Adrenal gland (tissue), 12 donors: Measurements from ENCODE around the gene COL18A1. TPM values are rescaled to one million over a fixed set of nuclear protein-coding genes. Genes with fewer than 3 reads are reported as not detected.
A peak's percentile ranks its signal among the peaks of the same experiment; 100 is the strongest.

Experiments used
- DNase-seq, 7 donors: peaks; one replicate each; pipeline ENCODE4 v3.0.0-alpha.2; 2019 to 2020
- H3K27ac ChIP-seq, 5 donors: fragments of 200-600 bp; sonication (generic) in 4 of 5; 1 replicate in 3 of 5; 2 replicates in 2 of 5; pipeline versions ENCODE4 v1.5.1 to v1.8.0; 2016 to 2020; ENCODE audit warnings: mild to moderate bottlenecking in 1 of 5
- H3K27me3 ChIP-seq: fragments of 200-600 bp; 2 replicates; pipeline ENCODE4 v1.8.0; 2021
- H3K36me3 ChIP-seq, 2 donors: fragments of 200-600 bp; replicated peaks in 1 of 2; 1 replicate in 1 of 2; 2 replicates in 1 of 2; pipeline versions ENCODE4 v1.5.1 to v1.8.0; 2018 to 2022
- H3K4me1 ChIP-seq, 2 donors: fragments of 200-600 bp; replicated peaks in 1 of 2; 1 replicate in 1 of 2; 2 replicates in 1 of 2; pipeline versions ENCODE4 v1.5.1 to v1.8.0; 2018 to 2021
- H3K4me3 ChIP-seq, 4 donors: fragments of 200-600 bp; sonication (generic) in 3 of 4; one replicate each; pipeline ENCODE4 v1.5.1; 2016 to 2018
- H3K9me3 ChIP-seq, 3 donors: fragments of 200-600 bp; sonication (generic) in 1 of 3; replicated peaks in 1 of 3; 1 replicate in 2 of 3; 2 replicates in 1 of 3; pipeline versions ENCODE4 v1.5.1 to v1.8.0; 2016 to 2021
- POLR2A ChIP-seq, 2 donors: fragments of 450-650 bp; IDR thresholded peaks; one replicate each; pipeline ENCODE4 v1.6.1; 2017; ENCODE audit warnings: antibody characterized with exemption in 2 of 2, mild to moderate bottlenecking in 2 of 2, moderate library complexity in 1 of 2
- WGBS, 4 donors: extraction: QIAGEN DNeasy Blood & Tissue Kit in 2 of 4; methylation state at CpG; one replicate each; pipeline versions ENCODE4 v1.1.5 to v1.1.7; 2013 to 2017; 5-methylcytosine and 5-hydroxymethylcytosine counted together
- intact Hi-C, 2 donors: fragments of 100-400 bp; cut with DNase I; formaldehyde crosslinking; loops; one replicate each; pipeline versions ENCODE4 v1.14.1 to v1.15.0; 2022 to 2023
- polyA plus RNA-seq, 3 donors: library from polyadenylated mRNA; stranded (reverse); fragments of 200-250 nt in 2 of 3; fragments of 350-450 nt in 1 of 3; fragmentation: Illumina TruSeq in 1 of 3; extraction: RNeasy Lipid Tissue Mini Kit (QIAGEN cat#74804) in 1 of 3; gene quantifications; one replicate each; pipeline ENCODE4 v1.2.3, GENCODE V29; 2013 to 2014
- total RNA-seq, 9 donors: library from RNA; depleted of rRNA in 4 of 9; stranded (reverse); fragments of >200 nt in 4 of 9; fragments of 120-200 nt in 1 of 9; fragmentation: NEBNext Ultra II Directional in 1 of 9; extraction: Animal tissue kit (Norgen Biotek cat#: 25700) in 1 of 9; gene quantifications; one replicate each; pipeline versions ENCODE4 v1.1.0 to v1.2.4, GENCODE V29; 2013 to 2023
- TF ChIP-seq, protein P1 (sequence below), 6 experiments: fragments of 450-650 bp in 4 of 6; fragments of 200-600 bp in 2 of 6; sonication (generic) in 1 of 6; IDR thresholded peaks; 1 replicate in 5 of 6; 2 replicates in 1 of 6; pipeline versions ENCODE4 v1.5.1 to v1.8.0; 2016 to 2021; ENCODE audit warnings: antibody characterized with exemption in 6 of 6, mild to moderate bottlenecking in 2 of 6, moderate library complexity in 1 of 6
- donor health status: healthy with polysubstance abuse.
- donor health status: Bipolar disorder and iron deficiency.
- donor health status: DM: yes; HTN: yes; CAD: no.
- donor health status: DM: no; HTN: no; CAD: no.
- donor health status: DM: no; HTN: no; CAD: no.
- donor health status: DM: yes; HTN: yes; CAD: no.

The COL18A1 gene
- total and polyA plus RNA-seq, 12 donors: 10.9 to 244 (median 141) TPM

DNA sequence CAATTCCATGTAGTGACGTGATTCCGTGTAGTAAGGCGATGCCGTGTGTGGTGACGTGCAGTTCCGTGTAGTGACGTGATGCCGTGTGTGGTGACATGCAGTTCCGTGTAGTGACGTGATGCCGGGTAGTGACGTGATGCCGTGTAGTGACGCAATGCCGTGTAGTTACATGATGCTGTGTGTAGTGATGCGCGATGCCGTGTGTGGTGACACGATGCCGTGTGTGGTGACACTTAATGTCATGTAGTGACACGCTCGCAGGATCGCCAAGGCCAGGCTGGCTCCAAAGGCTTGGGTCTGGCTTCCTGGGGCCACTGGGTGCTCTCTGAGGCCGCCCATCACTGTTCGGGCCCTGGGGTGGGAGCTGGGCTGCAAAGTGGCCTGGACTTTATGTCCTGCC lies 14.2 kb downstream of the COL18A1 start:
- no peaks in the 10 kb centered on the region for H3K27me3 ChIP-seq
- intact Hi-C loops: no loop called here
- H3K27ac ChIP-seq: peak overlapping the region in 3 of 5 donors; percentile 57 to 91 (median 86)
- peaks cover 20 to 39% of the 10 kb centered on the region in 2 donors for H3K4me1 ChIP-seq
- peak in 2 of 7 donors; percentile 17 to 28 for DNase-seq
- TF ChIP-seq POLR2A (IDR thresholded peaks at IDR 0.05): peak in 1 of 2 donors; percentile 7
- TF ChIP-seq, protein P1, sequence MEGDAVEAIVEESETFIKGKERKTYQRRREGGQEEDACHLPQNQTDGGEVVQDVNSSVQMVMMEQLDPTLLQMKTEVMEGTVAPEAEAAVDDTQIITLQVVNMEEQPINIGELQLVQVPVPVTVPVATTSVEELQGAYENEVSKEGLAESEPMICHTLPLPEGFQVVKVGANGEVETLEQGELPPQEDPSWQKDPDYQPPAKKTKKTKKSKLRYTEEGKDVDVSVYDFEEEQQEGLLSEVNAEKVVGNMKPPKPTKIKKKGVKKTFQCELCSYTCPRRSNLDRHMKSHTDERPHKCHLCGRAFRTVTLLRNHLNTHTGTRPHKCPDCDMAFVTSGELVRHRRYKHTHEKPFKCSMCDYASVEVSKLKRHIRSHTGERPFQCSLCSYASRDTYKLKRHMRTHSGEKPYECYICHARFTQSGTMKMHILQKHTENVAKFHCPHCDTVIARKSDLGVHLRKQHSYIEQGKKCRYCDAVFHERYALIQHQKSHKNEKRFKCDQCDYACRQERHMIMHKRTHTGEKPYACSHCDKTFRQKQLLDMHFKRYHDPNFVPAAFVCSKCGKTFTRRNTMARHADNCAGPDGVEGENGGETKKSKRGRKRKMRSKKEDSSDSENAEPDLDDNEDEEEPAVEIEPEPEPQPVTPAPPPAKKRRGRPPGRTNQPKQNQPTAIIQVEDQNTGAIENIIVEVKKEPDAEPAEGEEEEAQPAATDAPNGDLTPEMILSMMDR (IDR thresholded peaks at IDR 0.05): no peak
- 91 to 96% (median 94%) methylated on average over 24 to 25 of the region's 25 CpGs for WGBS, 4 donors
- H3K36me3 ChIP-seq: no peaks in the 10 kb centered on the region
- no peaks in the 10 kb centered on the region for H3K9me3 ChIP-seq
- no peak overlapping the region for H3K4me3 ChIP-seq

- H3K9me3 ChIP-seq: no peaks in the 10 kb centered on the region
- H3K27me3 ChIP-seq: no peaks in the 10 kb centered on the region
- peak overlapping the region; percentile 33 to 91 (median 57) for H3K27ac ChIP-seq
- intact Hi-C loops: no loop called here
- no peaks in the 10 kb centered on the region for H3K36me3 ChIP-seq
- peak; percentile 20 to 30 for TF ChIP-seq POLR2A (IDR thresholded peaks at IDR 0.05)
- TF ChIP-seq, protein P1 (IDR thresholded peaks at IDR 0.05): no peak
- 42 to 55% (median 49%) methylated on average over 12 to 36 of the region's 36 CpGs for WGBS, 4 donors
- peaks cover 20 to 34% of the 10 kb centered on the region in 2 donors for H3K4me1 ChIP-seq
- peak; percentile 77 to 90 (median 84) for DNase-seq
- no peak overlapping the region for H3K4me3 ChIP-seq
These were observed 15.4 kb downstream of the COL18A1 start for GRCh38 chr21:45420061-45421041.

DNA sequence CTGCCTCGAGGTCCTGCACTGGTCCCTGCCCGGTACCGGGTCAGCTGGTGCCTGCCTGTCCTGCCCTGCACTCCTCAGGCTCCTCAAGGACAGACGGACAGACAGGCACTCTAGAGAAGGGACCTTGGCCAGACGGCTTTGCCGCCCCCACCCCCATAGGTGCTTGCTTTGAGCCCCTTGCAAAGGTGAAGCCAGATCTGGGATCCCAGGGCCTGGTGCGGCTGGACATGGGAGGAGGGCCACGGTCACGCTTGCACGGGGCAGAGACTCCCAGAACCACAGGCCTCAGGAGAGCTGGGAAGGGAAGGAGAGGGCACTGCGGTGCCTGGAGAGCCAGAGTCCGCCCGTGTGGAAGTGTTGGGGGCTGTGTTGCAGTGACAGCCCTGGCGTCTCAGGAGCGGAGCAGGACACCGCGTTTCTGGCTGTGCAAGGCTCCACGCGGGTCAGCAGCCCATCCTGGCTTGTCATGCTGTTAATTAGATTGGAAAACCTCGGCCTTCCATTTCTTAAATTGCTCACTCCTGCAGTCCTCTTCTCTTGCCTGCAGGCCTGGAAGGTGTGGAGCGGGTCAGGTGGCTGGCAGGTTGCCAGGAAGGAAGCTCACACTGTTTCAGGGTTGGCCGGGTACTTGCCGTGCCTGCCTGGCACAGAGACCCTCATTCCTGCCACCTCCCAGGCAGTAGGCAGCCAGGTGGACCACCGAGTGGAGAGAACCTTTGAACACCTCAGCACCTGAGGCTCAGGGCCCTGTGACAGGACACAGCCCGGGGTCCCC lies 16.3 kb downstream of the COL18A1 start:
- no peaks in the 10 kb centered on the region for H3K27me3 ChIP-seq
- no peak overlapping the region for H3K4me3 ChIP-seq
- H3K36me3 ChIP-seq: no peaks in the 10 kb centered on the region
- DNase-seq: peak in 6 of 7 donors; percentile 51 to 82 (median 64)
- H3K9me3 ChIP-seq: no peaks in the 10 kb centered on the region
- H3K4me1 ChIP-seq: peaks cover 20 to 25% of the 10 kb centered on the region in 2 donors
- intact Hi-C loops: no loop called here
- 64 to 67% (median 66%) methylated on average over 8 to 25 of the region's 25 CpGs for WGBS, 4 donors
- H3K27ac ChIP-seq: peak overlapping the region in 4 of 5 donors; percentile 41 to 91 (median 72)
- no peak for TF ChIP-seq POLR2A (IDR thresholded peaks at IDR 0.05)
- TF ChIP-seq, protein P1 (IDR thresholded peaks at IDR 0.05): peak in 1 of 6 experiments; percentile 6
